ENCODE data around the gene TTI1.

The TTI1 gene

GRCh38 chr20:37943501-37944455 lies 89.5 kb downstream of the TTI1 start:
- Histone ChIP-seq H4K8ac (ENCODE audit: low read depth, low read length) (no peak overlapping the region), H3K4me2 (ENCODE audit: insufficient read depth, low read length, poor library complexity, severe bottlenecking) (no peak overlapping the region), H3K18ac (ENCODE audit: low read length) (peak overlapping the region; percentile 62), H3K36me3 (replicated peaks in 1 of 2; ENCODE audit: control insufficient read depth in 2 of 2, insufficient read depth in 2 of 2, low read length in 2 of 2) (no peaks in the 10 kb centered on the region), H2BK12ac (ENCODE audit: low read length) (no peak overlapping the region), H2AK5ac (ENCODE audit: low read depth, low read length) (peak overlapping the region; percentile 74), H3K4me1 (ENCODE audit: control insufficient read depth in 2 of 2, insufficient read depth in 1 of 2, low read depth in 1 of 2, low read length in 2 of 2) (peaks cover 0 to 2% of the 10 kb centered on the region in 2 donors), H2BK120ac (ENCODE audit: low read depth, low read length) (no peak overlapping the region), H3K27ac (replicated peaks; ENCODE audit: low read length) (no peak overlapping the region), H3K14ac (ENCODE audit: low read length) (no peak overlapping the region), H3K23ac (ENCODE audit: low read depth, low read length, poor library complexity) (peak overlapping the region; percentile 77), H3K79me1 (ENCODE audit: low read depth, low read length) (no peaks in the 10 kb centered on the region), H3K9me3 (replicated peaks in 1 of 2; ENCODE audit: control insufficient read depth in 2 of 2, insufficient read depth in 1 of 2, low read depth in 1 of 2, low read length in 2 of 2) (peaks cover 3 to 4% of the 10 kb centered on the region in 2 donors), H3K27me3 (ENCODE audit: control insufficient read depth in 3 of 3, insufficient read depth in 3 of 3, low read depth in 1 of 3, low read length in 3 of 3) (no peaks in the 10 kb centered on the region), H2BK5ac (ENCODE audit: low read length) (no peak overlapping the region), H2AFZ (ENCODE audit: low read length) (no peak overlapping the region), H3K4me3 (ENCODE audit: low read length in 2 of 2) (no peak overlapping the region), H2BK15ac (ENCODE audit: low read length) (peak overlapping the region; percentile 86), H3K4ac (ENCODE audit: low read length) (no peak overlapping the region), H4K91ac (ENCODE audit: low read depth, low read length, poor library complexity) (no peak overlapping the region), H3K9ac (ENCODE audit: low read depth, low read length, poor library complexity) (no peak overlapping the region)
- DNase-seq (ENCODE audit: low spot score): no peak
- no CpG with 5 or more reads among the region's 47 CpGs for WGBS, 2 donors (ENCODE audit: extremely low coverage in 2 of 2, insufficient read length in 2 of 2, insufficient replicate concordance in 1 of 2)

DNA sequence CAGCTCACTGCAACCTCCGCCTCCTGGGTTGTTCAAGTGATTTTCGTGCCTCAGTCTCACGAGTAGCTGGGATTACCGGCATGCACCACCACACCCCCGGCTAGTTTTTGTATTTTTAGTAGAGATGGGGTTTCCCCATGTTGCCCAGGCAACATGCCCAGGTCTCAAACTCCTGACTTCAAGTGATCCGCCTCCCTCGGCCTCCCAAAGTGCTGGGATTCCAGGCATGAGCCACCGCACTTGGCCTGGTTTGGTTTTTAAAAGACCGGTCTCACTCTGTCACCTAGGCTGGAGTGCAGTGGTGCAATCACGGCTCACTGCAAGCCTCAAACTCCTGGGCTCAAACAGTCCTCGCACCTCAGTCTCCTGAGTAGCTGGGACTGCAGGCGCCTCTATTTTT lies 90.2 kb downstream of the TTI1 start:
- no CpG with 5 or more reads among the region's 12 CpGs for WGBS, 2 donors (ENCODE audit: extremely low coverage in 2 of 2, insufficient read length in 2 of 2, insufficient replicate concordance in 1 of 2)
- Histone ChIP-seq H3K9me3 (replicated peaks in 1 of 2; ENCODE audit: control insufficient read depth in 2 of 2, insufficient read depth in 1 of 2, low read depth in 1 of 2, low read length in 2 of 2) (peaks cover 2 to 4% of the 10 kb centered on the region in 2 donors), H2BK120ac (ENCODE audit: low read depth, low read length) (no peak overlapping the region), H3K79me1 (ENCODE audit: low read depth, low read length) (no peaks in the 10 kb centered on the region), H2BK15ac (ENCODE audit: low read length) (no peak overlapping the region), H2AFZ (ENCODE audit: low read length) (no peak overlapping the region), H3K23ac (ENCODE audit: low read depth, low read length, poor library complexity) (no peak overlapping the region), H3K36me3 (replicated peaks in 1 of 2; ENCODE audit: control insufficient read depth in 2 of 2, insufficient read depth in 2 of 2, low read length in 2 of 2) (no peaks in the 10 kb centered on the region), H2AK5ac (ENCODE audit: low read depth, low read length) (no peak overlapping the region), H2BK12ac (ENCODE audit: low read length) (no peak overlapping the region), H3K14ac (ENCODE audit: low read length) (no peak overlapping the region), H3K9ac (ENCODE audit: low read depth, low read length, poor library complexity) (no peak overlapping the region), H3K4me1 (ENCODE audit: control insufficient read depth in 2 of 2, insufficient read depth in 1 of 2, low read depth in 1 of 2, low read length in 2 of 2) (peaks cover 0 to 2% of the 10 kb centered on the region in 2 donors), H3K4ac (ENCODE audit: low read length) (no peak overlapping the region), H2BK5ac (ENCODE audit: low read length) (no peak overlapping the region), H3K27ac (replicated peaks; ENCODE audit: low read length) (no peak overlapping the region), H4K91ac (ENCODE audit: low read depth, low read length, poor library complexity) (no peak overlapping the region), H3K4me3 (ENCODE audit: low read length in 2 of 2) (no peak overlapping the region), H3K18ac (ENCODE audit: low read length) (no peak overlapping the region), H4K8ac (ENCODE audit: low read depth, low read length) (no peak overlapping the region), H3K4me2 (ENCODE audit: insufficient read depth, low read length, poor library complexity, severe bottlenecking) (no peak overlapping the region), H3K27me3 (ENCODE audit: control insufficient read depth in 3 of 3, insufficient read depth in 3 of 3, low read depth in 1 of 3, low read length in 3 of 3) (no peaks in the 10 kb centered on the region)
- no peak for DNase-seq (ENCODE audit: low spot score)

- Histone ChIP-seq H3K4me3 (ENCODE audit: low read length in 2 of 2) (no peak overlapping the region), H2BK5ac (ENCODE audit: low read length) (no peak overlapping the region), H3K4me1 (ENCODE audit: control insufficient read depth in 2 of 2, insufficient read depth in 1 of 2, low read depth in 1 of 2, low read length in 2 of 2) (peaks cover 0 to 2% of the 10 kb centered on the region in 2 donors), H3K4ac (ENCODE audit: low read length) (no peak overlapping the region), H2BK15ac (ENCODE audit: low read length) (no peak overlapping the region), H2AK5ac (ENCODE audit: low read depth, low read length) (no peak overlapping the region), H3K27ac (replicated peaks; ENCODE audit: low read length) (no peak overlapping the region), H2AFZ (ENCODE audit: low read length) (no peak overlapping the region), H3K14ac (ENCODE audit: low read length) (no peak overlapping the region), H3K4me2 (ENCODE audit: insufficient read depth, low read length, poor library complexity, severe bottlenecking) (no peak overlapping the region), H4K91ac (ENCODE audit: low read depth, low read length, poor library complexity) (no peak overlapping the region), H3K27me3 (ENCODE audit: control insufficient read depth in 3 of 3, insufficient read depth in 3 of 3, low read depth in 1 of 3, low read length in 3 of 3) (no peaks in the 10 kb centered on the region), H3K79me1 (ENCODE audit: low read depth, low read length) (no peaks in the 10 kb centered on the region), H3K9me3 (replicated peaks in 1 of 2; ENCODE audit: control insufficient read depth in 2 of 2, insufficient read depth in 1 of 2, low read depth in 1 of 2, low read length in 2 of 2) (no peaks in the 10 kb centered on the region), H3K36me3 (replicated peaks in 1 of 2; ENCODE audit: control insufficient read depth in 2 of 2, insufficient read depth in 2 of 2, low read length in 2 of 2) (no peaks in the 10 kb centered on the region), H2BK120ac (ENCODE audit: low read depth, low read length) (no peak overlapping the region), H4K8ac (ENCODE audit: low read depth, low read length) (no peak overlapping the region), H2BK12ac (ENCODE audit: low read length) (no peak overlapping the region), H3K23ac (ENCODE audit: low read depth, low read length, poor library complexity) (no peak overlapping the region), H3K9ac (ENCODE audit: low read depth, low read length, poor library complexity) (no peak overlapping the region), H3K18ac (ENCODE audit: low read length) (no peak overlapping the region)
- WGBS, 2 donors (ENCODE audit: extremely low coverage in 2 of 2, insufficient read length in 2 of 2, insufficient replicate concordance in 1 of 2): no CpG with 5 or more reads among the region's 6 CpGs
- DNase-seq (ENCODE audit: low spot score): no peak
Measured at GRCh38 chr20:37941992-37942391, 91.3 kb downstream of the TTI1 start.

DNA sequence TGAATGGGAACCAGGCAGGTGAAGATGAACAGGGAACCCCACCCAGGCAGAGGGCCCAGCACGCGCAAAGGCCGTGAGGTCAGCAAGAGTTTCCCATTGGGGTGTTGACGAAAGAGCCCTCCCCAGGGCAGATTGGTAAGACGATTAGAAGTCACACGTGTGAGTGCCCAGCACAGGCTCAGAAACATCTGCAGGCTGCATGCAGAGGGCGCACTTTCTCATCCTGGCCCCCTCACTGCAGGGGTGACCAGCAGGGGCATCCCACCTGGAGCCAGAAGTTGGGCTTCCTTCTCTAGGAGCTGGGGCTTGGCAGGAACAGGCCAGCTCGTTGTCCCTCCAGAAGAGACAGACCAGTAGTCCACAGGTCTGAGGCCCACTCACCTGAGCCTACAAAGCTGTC lies 91.9 kb downstream of the TTI1 start:
- no peak overlapping the region for H4K91ac ChIP-seq (ENCODE audit: low read depth, low read length, poor library complexity)
- H3K4ac ChIP-seq (ENCODE audit: low read length): no peak overlapping the region
- H2BK12ac ChIP-seq (ENCODE audit: low read length): no peak overlapping the region
- no peaks in the 10 kb centered on the region for H3K9me3 ChIP-seq (replicated peaks in 1 of 2; ENCODE audit: control insufficient read depth in 2 of 2, insufficient read depth in 1 of 2, low read depth in 1 of 2, low read length in 2 of 2)
- no peak overlapping the region for H3K9ac ChIP-seq (ENCODE audit: low read depth, low read length, poor library complexity)
- H3K4me2 ChIP-seq (ENCODE audit: insufficient read depth, low read length, poor library complexity, severe bottlenecking): no peak overlapping the region
- no peak overlapping the region for H3K14ac ChIP-seq (ENCODE audit: low read length)
- no peaks in the 10 kb centered on the region for H3K27me3 ChIP-seq (ENCODE audit: control insufficient read depth in 3 of 3, insufficient read depth in 3 of 3, low read depth in 1 of 3, low read length in 3 of 3)
- H3K4me3 ChIP-seq (ENCODE audit: low read length in 2 of 2): no peak overlapping the region
- no peak overlapping the region for H3K27ac ChIP-seq (replicated peaks; ENCODE audit: low read length)
- H2AK5ac ChIP-seq (ENCODE audit: low read depth, low read length): no peak overlapping the region
- no peaks in the 10 kb centered on the region for H3K79me1 ChIP-seq (ENCODE audit: low read depth, low read length)
- no peak overlapping the region for H2AFZ ChIP-seq (ENCODE audit: low read length)
- no CpG with 5 or more reads among the region's 8 CpGs for WGBS, 2 donors (ENCODE audit: extremely low coverage in 2 of 2, insufficient read length in 2 of 2, insufficient replicate concordance in 1 of 2)
- H3K36me3 ChIP-seq (replicated peaks in 1 of 2; ENCODE audit: control insufficient read depth in 2 of 2, insufficient read depth in 2 of 2, low read length in 2 of 2): no peaks in the 10 kb centered on the region
- H2BK5ac ChIP-seq (ENCODE audit: low read length): no peak overlapping the region
- peaks cover 0 to 2% of the 10 kb centered on the region in 2 donors for H3K4me1 ChIP-seq (ENCODE audit: control insufficient read depth in 2 of 2, insufficient read depth in 1 of 2, low read depth in 1 of 2, low read length in 2 of 2)
- H4K8ac ChIP-seq (ENCODE audit: low read depth, low read length): no peak overlapping the region
- peak overlapping the region; percentile 42 for H3K18ac ChIP-seq (ENCODE audit: low read length)
- H2BK15ac ChIP-seq (ENCODE audit: low read length): no peak overlapping the region
- DNase-seq (ENCODE audit: low spot score): no peak
- H3K23ac ChIP-seq (ENCODE audit: low read depth, low read length, poor library complexity): no peak overlapping the region
- no peak overlapping the region for H2BK120ac ChIP-seq (ENCODE audit: low read depth, low read length)

Data from neuronal stem cell (in vitro differentiated cells).